WI38 (cell line): ENCODE measurements around the gene AURKA.
A peak's percentile ranks its signal among the peaks of the same experiment; 100 is the strongest.
"Not testable (repeated sequence)": the region's sequence is repeated elsewhere in the genome, so short reads cannot be mapped to it uniquely, and the experiment has no call there.

Experiments
- H3K4me3 ChIP-seq: 2 replicates; pipeline ENCODE4 v1.5.1; 2011; ENCODE audit warnings: low read depth, mild to moderate bottlenecking, control low read depth, low read length
- CTCF ChIP-seq: IDR thresholded peaks from 2 replicates; pipeline ENCODE4 v1.5.1; 2012; ENCODE audit warnings: low read depth, mild to moderate bottlenecking, control low read depth, low read length

The AURKA gene

GRCh38 chr20:56350842-56351241 is 41.2 kb downstream of the AURKA start:
- no peak overlapping the region for H3K4me3 ChIP-seq
- no peak for TF ChIP-seq CTCF

- no peak for TF ChIP-seq CTCF
- no peak overlapping the region for H3K4me3 ChIP-seq
These were observed 43.3 kb downstream of the AURKA start for GRCh38 chr20:56348746-56349145.

GRCh38 chr20:56348305-56348693 is 43.7 kb downstream of the AURKA start:
- no peak for TF ChIP-seq CTCF
- no peak overlapping the region for H3K4me3 ChIP-seq

- no peak overlapping the region for H3K4me3 ChIP-seq
- TF ChIP-seq CTCF = no peak
These were observed 44.2 kb downstream of the AURKA start for GRCh38 chr20:56347628-56348304.

- no peak overlapping the region for H3K4me3 ChIP-seq
- no peak for TF ChIP-seq CTCF
These were observed 46.1 kb downstream of the AURKA start for GRCh38 chr20:56345911-56346310.

- TF ChIP-seq CTCF = peak; percentile 60
- H3K4me3 ChIP-seq = peak overlapping the region; percentile 29; the same call in 1 of the 2 replicates
These were observed 48.1 kb downstream of the AURKA start for GRCh38 chr20:56343861-56344381.

- no peak for TF ChIP-seq CTCF
- H3K4me3 ChIP-seq = no peak overlapping the region
These were observed 49.2 kb downstream of the AURKA start for GRCh38 chr20:56342783-56343182.

- H3K4me3 ChIP-seq = not testable (repeated sequence)
These were observed 55.3 kb downstream of the AURKA start for GRCh38 chr20:56336709-56337108.
